ENCODE measurements around the gene ACP7. TPM values are rescaled to one million over a fixed set of nuclear protein-coding genes. Genes with fewer than 3 reads are reported as not detected.

The ACP7 gene
- total RNA-seq, 4 donors from 2014 or later: not detected

GRCh38 chr19:39150235-39150634 lies 66.1 kb downstream of the ACP7 start:
- H3K9me3 ChIP-seq: no peaks in the 10 kb centered on the region
- no peak overlapping the region for H3K4me3 ChIP-seq
- no peaks in the 10 kb centered on the region for H3K27me3 ChIP-seq
- H3K36me3 ChIP-seq: peaks cover 0 to 4% (median 0%) of the 10 kb centered on the region in 3 donors
- no peak overlapping the region for H3K27ac ChIP-seq
- no peak for DNase-seq
- no peak for TF ChIP-seq POLR2A (IDR thresholded peaks at IDR 0.05)
- TF ChIP-seq CTCF (IDR thresholded peaks at IDR 0.05): no peak
- H3K4me1 ChIP-seq: peaks cover 0 to 29% (median 1%) of the 10 kb centered on the region in 4 donors

GRCh38 chr19:39150807-39151600 lies 66.8 kb downstream of the ACP7 start:
- Histone ChIP-seq H3K4me3 (no peak overlapping the region), H3K27me3 (no peaks in the 10 kb centered on the region), H3K27ac (no peak overlapping the region), H3K36me3 (peaks cover 0 to 4% (median 0%) of the 10 kb centered on the region in 3 donors), H3K4me1 (peaks cover 0 to 29% (median 0%) of the 10 kb centered on the region in 4 donors), H3K9me3 (no peaks in the 10 kb centered on the region)
- TF ChIP-seq CTCF (IDR thresholded peaks at IDR 0.05) (no peak), POLR2A (IDR thresholded peaks at IDR 0.05) (no peak)
- DNase-seq: no peak

GRCh38 chr19:39152066-39152465 lies 67.9 kb downstream of the ACP7 start:
- peaks cover 0 to 33% (median 0%) of the 10 kb centered on the region in 4 donors for H3K4me1 ChIP-seq
- no peak for TF ChIP-seq CTCF (IDR thresholded peaks at IDR 0.05)
- TF ChIP-seq POLR2A (IDR thresholded peaks at IDR 0.05): no peak
- no peak overlapping the region for H3K4me3 ChIP-seq
- H3K36me3 ChIP-seq: peaks cover 0 to 4% (median 0%) of the 10 kb centered on the region in 3 donors
- H3K27me3 ChIP-seq: no peaks in the 10 kb centered on the region
- no peak overlapping the region for H3K27ac ChIP-seq
- no peaks in the 10 kb centered on the region for H3K9me3 ChIP-seq
- DNase-seq: no peak

- H3K36me3 ChIP-seq: peaks cover 0 to 3% (median 0%) of the 10 kb centered on the region in 3 donors
- H3K4me1 ChIP-seq: peaks cover 0 to 48% (median 0%) of the 10 kb centered on the region in 4 donors
- no peaks in the 10 kb centered on the region for H3K9me3 ChIP-seq
- TF ChIP-seq POLR2A (IDR thresholded peaks at IDR 0.05) (no peak), CTCF (IDR thresholded peaks at IDR 0.05) (no peak)
- H3K27me3 ChIP-seq: no peaks in the 10 kb centered on the region
- H3K4me3 ChIP-seq: no peak overlapping the region
- no peak for DNase-seq
- H3K27ac ChIP-seq: no peak overlapping the region
These were observed 70.0 kb downstream of the ACP7 start for GRCh38 chr19:39154100-39154628.

- no peak for TF ChIP-seq POLR2A (IDR thresholded peaks at IDR 0.05)
- peak in 1 of 6 experiments; percentile 9 for TF ChIP-seq CTCF (IDR thresholded peaks at IDR 0.05)
- H3K27ac ChIP-seq: no peak overlapping the region
- no peaks in the 10 kb centered on the region for H3K9me3 ChIP-seq
- no peak overlapping the region for H3K4me3 ChIP-seq
- H3K4me1 ChIP-seq: peaks cover 0 to 48% (median 0%) of the 10 kb centered on the region in 4 donors
- no peaks in the 10 kb centered on the region for H3K36me3 ChIP-seq
- H3K27me3 ChIP-seq: no peaks in the 10 kb centered on the region
- DNase-seq: peak in 1 of 3 donors; percentile 71
These were observed 70.5 kb downstream of the ACP7 start for GRCh38 chr19:39154629-39155100.
